GM12878 (cell line): ENCODE measurements around the gene YKT6.

ENCODE experiments used
- CTCF ChIP-seq, 3 experiments: IDR thresholded peaks in 2 of 3; conservative IDR thresholded peaks in 1 of 3; 2 replicates each; pipeline ENCODE4 v1.5.1; 2011; ENCODE audit warnings: low read depth in 3 of 3, low read length in 3 of 3, mild to moderate bottlenecking in 3 of 3, control low read depth in 2 of 3, moderate library complexity in 2 of 3, inconsistent platforms in 1 of 3, mixed read lengths in 1 of 3; ENCODE audit not compliant: control insufficient read depth in 2 of 3, insufficient read depth in 1 of 3; ENCODE audit errors: extremely low read depth in 1 of 3
- EZH2 ChIP-seq: IDR thresholded peaks from 2 replicates; pipeline ENCODE4 v1.6.1; 2012; ENCODE audit warnings: low read depth, mild to moderate bottlenecking, control low read depth, inconsistent platforms, low read length, borderline replicate concordance; ENCODE audit not compliant: control insufficient read depth
- POLR2A ChIP-seq: IDR thresholded peaks from 2 replicates; pipeline ENCODE4 v1.6.1; 2011; ENCODE audit warnings: low read depth, mild to moderate bottlenecking, low read length
- POLR2AphosphoS5 ChIP-seq: IDR thresholded peaks from 2 replicates; pipeline ENCODE4 v1.6.1; 2011; ENCODE audit warnings: mild to moderate bottlenecking, low read length, inconsistent platforms
- RBBP5 ChIP-seq: fragments of 200-600 bp; sonication (generic); conservative IDR thresholded peaks from 2 replicates; pipeline ENCODE4 v1.6.1; 2016
- SMC3 ChIP-seq: IDR thresholded peaks from 2 replicates; pipeline ENCODE4 v1.6.1; 2011; ENCODE audit warnings: low read length, improper control_type of control experiment, borderline replicate concordance
- TCF12 ChIP-seq: IDR thresholded peaks from 2 replicates; pipeline ENCODE4 v1.6.1; 2011; ENCODE audit warnings: low read depth, mild to moderate bottlenecking, low read length
- ZBTB40 ChIP-seq: fragments of 450-650 bp; IDR thresholded peaks from 2 replicates; pipeline ENCODE4 v1.6.1; 2016; ENCODE audit warnings: mild to moderate bottlenecking, moderate library complexity, borderline replicate concordance

- TF ChIP-seq POLR2A (no peak), TCF12 (no peak), EZH2 (no peak), SMC3 (no peak), RBBP5 (no peak), POLR2AphosphoS5 (no peak), CTCF (IDR thresholded peaks at IDR 0.05 in 2 of 3, conservative IDR thresholded peaks at IDR 0.05 in 1 of 3; ENCODE audit: control insufficient read depth in 2 of 3, extremely low read depth in 1 of 3, insufficient read depth in 1 of 3, low read depth in 3 of 3, low read length in 3 of 3) (no peak), ZBTB40 (no peak)
Observed at GRCh38 chr7:44197474-44197873, 3.3 kb upstream of the YKT6 start.
